ENCODE results near the gene MTHFD1L. TPM values are rescaled to one million over a fixed set of nuclear protein-coding genes. Genes with fewer than 3 reads are reported as not detected.

MTHFD1L gene
- total RNA-seq, 2 donors from 2014 or later = 13.0 to 19.1 TPM

- intact Hi-C loops (cut with DNase I) = no loop called here
- peaks cover 11% of the 10 kb centered on the region for H3K4me1 ChIP-seq
- no peaks in the 10 kb centered on the region for H3K9me3 ChIP-seq
- TF ChIP-seq POLR2A (IDR thresholded peaks at IDR 0.05) (no peak), CTCF (IDR thresholded peaks at IDR 0.05) (no peak)
- no peak for DNase-seq
- H3K27me3 ChIP-seq = no peaks in the 10 kb centered on the region
- H3K36me3 ChIP-seq (replicated peaks in 1 of 2; ENCODE audit: insufficient read depth in 1 of 2, low read depth in 2 of 2) = no peaks in the 10 kb centered on the region
- 79 to 85% methylated on average over 6 of the region's 6 CpGs for WGBS, 2 donors
- H3K4me3 ChIP-seq = no peak overlapping the region
- ATAC-seq = no peak
- no peak overlapping the region for H3K27ac ChIP-seq
These were observed 10.3 kb downstream of the MTHFD1L start for GRCh38 chr6:150875841-150876240.

- Histone ChIP-seq H3K36me3 (replicated peaks in 1 of 2; ENCODE audit: insufficient read depth in 1 of 2, low read depth in 2 of 2) (no peaks in the 10 kb centered on the region), H3K4me1 (peaks cover 11% of the 10 kb centered on the region), H3K9me3 (no peaks in the 10 kb centered on the region), H3K4me3 (no peak overlapping the region), H3K27me3 (no peaks in the 10 kb centered on the region), H3K27ac (no peak overlapping the region)
- intact Hi-C loops (cut with DNase I) = no loop called here
- ATAC-seq = peak; percentile 98
- DNase-seq = peak; percentile 81 to 90 (median 90)
- TF ChIP-seq POLR2A (IDR thresholded peaks at IDR 0.05) = no peak
- TF ChIP-seq CTCF (IDR thresholded peaks at IDR 0.05) = peak in 5 of 7 experiments; percentile 18 to 62 (median 54)
- WGBS, 2 donors = 15 to 23% methylated on average over 5 of the region's 5 CpGs
These were observed 11.1 kb downstream of the MTHFD1L start for GRCh38 chr6:150876598-150876997.

- H3K36me3 ChIP-seq (replicated peaks in 1 of 2; ENCODE audit: insufficient read depth in 1 of 2, low read depth in 2 of 2) = no peaks in the 10 kb centered on the region
- no peaks in the 10 kb centered on the region for H3K27me3 ChIP-seq
- peak; percentile 57 to 75 (median 64) for DNase-seq
- 57 to 62% methylated on average over 8 of the region's 8 CpGs for WGBS, 2 donors
- peak in 4 of 7 experiments; percentile 29 to 40 (median 32) for TF ChIP-seq CTCF (IDR thresholded peaks at IDR 0.05)
- TF ChIP-seq POLR2A (IDR thresholded peaks at IDR 0.05) = no peak
- H3K4me1 ChIP-seq = peaks cover 11% of the 10 kb centered on the region
- intact Hi-C loops (cut with DNase I) = no loop called here
- no peak overlapping the region for H3K4me3 ChIP-seq
- no peaks in the 10 kb centered on the region for H3K9me3 ChIP-seq
- ATAC-seq = peak; percentile 35
- H3K27ac ChIP-seq = no peak overlapping the region
These were observed 12.4 kb downstream of the MTHFD1L start for GRCh38 chr6:150877928-150878327.

GRCh38 chr6:150878347-150879213 lies 13.1 kb downstream of the MTHFD1L start:
- peaks cover 11% of the 10 kb centered on the region for H3K4me1 ChIP-seq
- no peak for TF ChIP-seq CTCF (IDR thresholded peaks at IDR 0.05)
- no peak for TF ChIP-seq POLR2A (IDR thresholded peaks at IDR 0.05)
- no peak for DNase-seq
- intact Hi-C loops (cut with DNase I) = no loop called here
- H3K36me3 ChIP-seq (replicated peaks in 1 of 2; ENCODE audit: insufficient read depth in 1 of 2, low read depth in 2 of 2) = no peaks in the 10 kb centered on the region
- no peak overlapping the region for H3K27ac ChIP-seq
- H3K4me3 ChIP-seq = no peak overlapping the region
- H3K27me3 ChIP-seq = no peaks in the 10 kb centered on the region
- WGBS, 2 donors = 79 to 83% methylated on average over 9 of the region's 9 CpGs
- no peak for ATAC-seq
- no peaks in the 10 kb centered on the region for H3K9me3 ChIP-seq

Measured in body of pancreas (tissue), 4 donors.